ENCODE results near the gene SORL1.
"Not testable (repeated sequence)": the region's sequence is repeated elsewhere in the genome, so short reads cannot be mapped to it uniquely, and the experiment has no call there.

Gene SORL1

GRCh38 chr11:121626980-121627379 lies 174.9 kb downstream of the SORL1 start:
- DNase-seq (ENCODE audit: low spot score): no peak

DNA sequence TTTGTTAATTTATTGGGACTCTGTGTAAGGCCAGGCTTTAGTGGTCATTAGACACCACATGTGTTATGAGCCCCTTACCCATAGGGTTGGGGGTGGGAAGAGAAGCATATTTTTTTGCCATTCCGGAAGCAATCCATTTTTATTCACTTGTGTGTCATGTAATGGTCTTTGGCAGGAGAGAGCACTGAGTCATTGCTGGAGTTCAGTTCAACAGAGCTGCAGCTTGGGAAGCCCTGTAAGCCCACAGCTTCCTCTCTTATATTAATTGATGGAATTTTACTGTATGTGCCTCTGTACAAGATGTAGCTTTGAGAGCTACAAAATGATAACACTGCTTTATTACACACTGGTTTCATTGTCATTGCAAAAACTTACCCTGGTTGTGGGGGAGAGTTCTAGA lies 177.9 kb downstream of the SORL1 start:
- DNase-seq (ENCODE audit: low spot score): no peak

DNA sequence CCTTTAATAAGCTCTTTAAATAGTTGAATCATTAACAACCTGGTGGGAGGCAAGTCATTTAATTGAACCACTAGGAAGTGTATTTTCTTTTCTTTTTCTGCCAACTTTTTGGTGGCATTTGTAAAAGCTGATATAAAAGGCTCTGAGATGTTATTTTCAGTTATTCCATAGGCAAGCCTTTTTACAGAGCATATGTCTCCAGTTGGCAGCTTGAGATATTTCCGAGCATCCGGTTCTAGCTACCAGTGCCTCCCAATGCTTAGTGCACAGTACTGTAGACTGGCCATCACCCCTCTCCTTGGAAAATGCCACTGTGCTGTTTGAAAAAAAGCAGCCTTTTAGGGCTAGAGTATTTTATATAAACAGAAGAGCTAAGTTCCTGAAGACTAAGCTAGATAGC lies 179.3 kb downstream of the SORL1 start:
- no peak for DNase-seq (ENCODE audit: low spot score)

GRCh38 chr11:121634273-121634672 lies 182.2 kb downstream of the SORL1 start:
- no peak for DNase-seq (ENCODE audit: low spot score)

DNA sequence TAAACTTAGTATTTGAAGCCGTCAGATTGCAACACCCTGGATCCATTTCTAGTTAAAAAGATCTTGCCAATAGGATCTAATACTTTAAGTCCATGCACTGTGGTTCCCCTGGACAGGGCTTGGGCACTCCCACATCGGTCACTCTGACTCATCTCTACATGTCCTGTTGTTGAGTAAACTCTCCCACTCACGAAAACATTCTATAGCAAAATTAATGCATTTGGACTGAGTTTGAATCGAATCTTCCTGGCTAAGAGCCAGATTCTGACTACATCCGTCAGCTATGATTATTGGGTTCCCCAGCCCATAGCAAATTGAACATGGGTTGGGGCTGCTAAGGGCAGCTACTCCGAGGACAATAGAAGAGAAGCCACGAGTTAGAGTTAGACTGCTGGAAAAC lies 182.8 kb downstream of the SORL1 start:
- DNase-seq (ENCODE audit: low spot score): no peak

- no peak for DNase-seq (ENCODE audit: low spot score)
These were observed 184.1 kb downstream of the SORL1 start for GRCh38 chr11:121636081-121636799.

DNA sequence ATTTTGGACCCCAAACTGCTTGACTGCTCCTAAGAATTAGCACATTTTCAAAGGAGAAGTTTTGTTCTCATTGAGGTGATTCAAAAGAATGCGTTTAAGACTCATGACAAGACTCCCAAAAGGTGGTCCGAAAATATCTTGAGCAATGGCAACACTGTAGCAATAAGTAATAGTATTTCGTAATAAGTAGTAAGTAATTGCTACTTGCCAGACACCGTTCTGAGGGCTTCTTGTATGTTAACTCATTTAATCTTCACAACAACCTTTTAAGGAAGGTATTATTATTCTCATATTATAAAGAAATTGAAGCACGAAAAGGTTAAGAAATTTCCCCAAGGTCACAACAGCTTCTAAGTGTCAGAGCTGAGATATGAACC lies 184.7 kb downstream of the SORL1 start:
- no peak for DNase-seq (ENCODE audit: low spot score)

GRCh38 chr11:121637587-121637986 lies 185.5 kb downstream of the SORL1 start:
- DNase-seq (ENCODE audit: low spot score): not testable (repeated sequence)

- DNase-seq (ENCODE audit: low spot score): no peak
These were observed 191.5 kb downstream of the SORL1 start for GRCh38 chr11:121643479-121644186.

- no peak for DNase-seq (ENCODE audit: low spot score)
These were observed 192.0 kb downstream of the SORL1 start for GRCh38 chr11:121644187-121644512.

GRCh38 chr11:121645001-121645400 lies 192.9 kb downstream of the SORL1 start:
- DNase-seq (ENCODE audit: low spot score): no peak

DNA sequence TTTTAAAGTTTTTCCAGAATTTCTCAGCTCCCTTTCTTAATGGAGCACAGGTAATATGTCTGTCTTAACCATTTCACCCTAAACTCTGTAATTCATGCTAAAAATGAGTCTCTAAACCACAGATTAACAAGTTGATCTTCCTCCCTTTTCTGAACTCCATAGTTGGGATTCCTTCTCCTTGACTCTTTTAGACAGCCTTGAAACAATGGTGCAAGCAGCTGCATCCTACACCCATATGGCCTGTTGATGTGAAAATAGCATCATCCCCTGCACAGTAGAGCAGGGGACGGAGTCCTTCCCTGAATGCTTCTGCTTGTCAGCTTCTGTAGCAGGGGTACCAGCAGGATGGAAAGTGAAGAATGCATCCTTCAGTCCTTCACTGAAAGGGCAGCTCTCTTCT lies 193.5 kb downstream of the SORL1 start:
- DNase-seq (ENCODE audit: low spot score): no peak

GRCh38 chr11:121648306-121648705 lies 196.2 kb downstream of the SORL1 start:
- no peak for DNase-seq (ENCODE audit: low spot score)

DNA sequence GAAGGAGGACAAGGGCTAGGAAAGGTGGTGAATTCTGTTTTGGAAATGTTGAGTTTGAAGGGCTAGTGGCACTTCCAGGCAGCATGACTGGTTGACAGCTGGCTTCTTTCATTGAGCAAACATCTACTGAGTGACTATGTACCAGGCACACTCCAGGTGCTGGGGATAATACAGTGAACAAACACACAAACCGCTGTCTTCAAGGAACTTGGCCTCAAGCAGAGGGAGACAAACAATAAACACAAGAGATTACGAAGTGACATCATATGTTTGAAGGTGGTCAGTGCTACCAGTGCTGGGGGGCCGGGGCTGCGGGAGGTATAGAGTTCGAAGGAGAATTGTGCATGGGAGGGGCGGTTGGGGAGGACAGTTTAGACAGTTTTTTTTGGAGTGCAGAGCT lies 197.7 kb downstream of the SORL1 start:
- no peak for DNase-seq (ENCODE audit: low spot score)

- DNase-seq (ENCODE audit: low spot score): no peak
These were observed 198.5 kb downstream of the SORL1 start for GRCh38 chr11:121650351-121651256.

GRCh38 chr11:121651257-121651605 lies 199.1 kb downstream of the SORL1 start:
- no peak for DNase-seq (ENCODE audit: low spot score)

GRCh38 chr11:121652971-121653370 lies 200.9 kb downstream of the SORL1 start:
- no peak for DNase-seq (ENCODE audit: low spot score)

DNA sequence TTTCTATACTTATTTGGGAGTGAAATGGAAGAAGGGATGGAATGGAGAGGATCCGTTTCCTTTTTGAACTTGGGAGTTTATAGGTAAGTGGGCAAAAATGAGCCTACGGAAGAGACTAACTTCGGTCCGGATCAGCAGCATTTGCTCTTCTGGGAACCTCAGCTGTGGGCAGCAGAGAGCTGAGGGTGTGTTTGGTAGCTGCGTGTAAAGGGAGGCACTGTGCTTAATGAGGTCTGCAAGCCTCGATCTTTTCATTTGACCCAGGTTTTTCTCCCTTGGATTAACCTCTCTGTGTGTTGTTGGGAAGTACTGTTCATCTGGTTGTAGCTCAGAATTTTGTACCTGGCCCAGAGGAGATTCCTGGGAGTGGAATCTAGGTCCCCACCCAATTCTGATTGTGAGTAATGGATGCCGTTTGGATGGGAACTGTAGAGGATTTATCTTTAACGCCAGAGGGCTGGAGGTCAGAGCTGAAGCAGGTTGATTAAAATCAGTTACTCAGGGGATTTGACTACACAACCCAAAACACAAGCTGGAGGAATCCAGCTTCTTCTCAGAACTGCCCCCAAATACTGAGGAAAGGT lies 202.2 kb downstream of the SORL1 start:
- no peak for DNase-seq (ENCODE audit: low spot score)

- DNase-seq (ENCODE audit: low spot score): no peak
These were observed 202.9 kb downstream of the SORL1 start for GRCh38 chr11:121654843-121655536.

DNA sequence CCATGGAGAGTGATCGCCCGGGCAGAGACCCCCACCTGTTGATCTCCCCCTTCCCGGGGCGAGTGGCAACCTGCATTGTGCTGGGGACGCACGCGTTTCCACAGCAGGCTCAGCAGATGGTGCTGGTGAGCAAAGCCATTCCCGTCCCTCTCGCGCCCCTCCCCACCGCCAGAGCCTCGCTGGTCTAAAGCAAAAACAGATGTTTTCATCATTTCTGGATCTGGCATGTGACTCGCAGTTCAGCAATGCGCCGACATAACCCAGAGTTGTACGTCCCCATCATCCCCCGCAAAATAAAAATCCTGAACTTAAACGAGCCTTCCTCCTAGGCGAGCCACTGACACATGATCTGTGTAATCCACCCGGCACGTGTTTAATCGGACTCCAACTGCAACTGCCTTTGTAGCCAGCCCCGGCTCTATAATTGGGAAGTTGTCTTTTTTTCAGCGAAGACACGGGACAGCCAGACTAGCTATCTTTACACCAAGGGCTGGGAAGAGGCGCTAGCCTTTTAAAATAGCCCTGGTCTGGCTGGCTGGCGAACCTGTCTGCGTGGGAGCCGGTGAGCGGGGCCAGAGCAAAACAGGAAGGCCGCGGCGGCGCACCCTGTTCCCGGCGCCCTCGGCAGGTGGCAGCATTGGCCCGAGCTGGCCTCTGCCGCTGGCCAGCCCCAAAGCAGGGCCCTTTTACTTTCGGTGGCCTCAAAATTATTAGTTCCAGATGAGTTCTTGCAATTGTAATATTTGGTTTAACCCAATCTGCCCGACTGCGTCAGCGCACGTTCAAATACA lies 203.6 kb downstream of the SORL1 start:
- peak; percentile 78 for DNase-seq (ENCODE audit: low spot score)
